Activated naive CD4-positive, alpha-beta T cell treated with anti-CD3 and anti-CD28 coated beads, Interleukin-2, amount 50 U/mL, for 72 hours (primary cell): ENCODE results near the gene IL37. TPM values are rescaled to one million over a fixed set of nuclear protein-coding genes. Genes with fewer than 3 reads are reported as not detected.
"Not testable (repeated sequence)": the region's sequence is repeated elsewhere in the genome, so short reads cannot be mapped to it uniquely, and the experiment has no call there.

Source experiments
- ATAC-seq, 2 donors: fragments of 150-1000 bp; cut with Tn5 transposase; 2 replicates each; pipeline ENCODE4 v1.10.0; 2021; ENCODE audit warnings: mild to moderate bottlenecking in 2 of 2, moderate library complexity in 2 of 2
- DNase-seq, 2 donors: peaks; one replicate each; pipeline ENCODE4 v3.0.0; 2021 to 2022; ENCODE audit warnings: low spot score in 2 of 2
- H3K27ac Mint-ChIP-seq, 2 donors: one replicate each; pipeline ENCODE4 v1.8.0; 2022; ENCODE audit warnings: mild to moderate bottlenecking in 2 of 2, mixed read lengths in 2 of 2
- H3K36me3 Mint-ChIP-seq, 2 donors: one replicate each; pipeline ENCODE4 v1.8.0; 2022; ENCODE audit warnings: mixed read lengths in 2 of 2
- H3K9me3 Mint-ChIP-seq, 2 donors: one replicate each; pipeline ENCODE4 v1.8.0; 2022; ENCODE audit warnings: mixed read lengths in 2 of 2
- total RNA-seq, 2 donors: library from RNA; stranded (reverse); gene quantifications; one replicate each; pipeline ENCODE4 v1.2.3, GENCODE V29; 2022

Gene IL37
- total RNA-seq, 2 donors from 2014 or later, result 0.32 TPM; not detected in 1

GRCh38 chr2:112912403-112912802, 1.4 kb downstream of the IL37 start:
- DNase-seq, result no peak
- H3K36me3 Mint-ChIP-seq, result peaks cover 0 to 6% of the 10 kb centered on the region in 2 donors
- peaks cover 6 to 10% of the 10 kb centered on the region in 2 donors for H3K9me3 Mint-ChIP-seq
- ATAC-seq, result no peak
- H3K27ac Mint-ChIP-seq, result no peak overlapping the region

- no peaks in the 10 kb centered on the region for H3K36me3 Mint-ChIP-seq
- ATAC-seq (peak; percentile 34 to 60), DNase-seq (no peak)
- H3K9me3 Mint-ChIP-seq, result no peaks in the 10 kb centered on the region
- peak overlapping the region in 1 of 2 donors; percentile 13 for H3K27ac Mint-ChIP-seq
These were observed 4.6 kb downstream of the IL37 start for GRCh38 chr2:112915300-112916144.

GRCh38 chr2:112916145-112916571, 5.2 kb downstream of the IL37 start:
- H3K27ac Mint-ChIP-seq, result peak overlapping the region; percentile 16 to 72
- no peaks in the 10 kb centered on the region for H3K9me3 Mint-ChIP-seq
- ATAC-seq (peak; percentile 49 to 79), DNase-seq (peak in 1 of 2 donors; percentile 14)
- no peaks in the 10 kb centered on the region for H3K36me3 Mint-ChIP-seq

GRCh38 chr2:112916625-112917247, 5.8 kb downstream of the IL37 start:
- H3K9me3 Mint-ChIP-seq, result no peaks in the 10 kb centered on the region
- peak overlapping the region; percentile 16 to 72 for H3K27ac Mint-ChIP-seq
- DNase-seq, result no peak
- peak; percentile 57 to 85 for ATAC-seq
- no peaks in the 10 kb centered on the region for H3K36me3 Mint-ChIP-seq

GRCh38 chr2:112917856-112918255, 6.9 kb downstream of the IL37 start:
- ATAC-seq, result no peak
- Mint-ChIP-seq H3K9me3 (no peaks in the 10 kb centered on the region), H3K36me3 (no peaks in the 10 kb centered on the region), H3K27ac (no peak overlapping the region)
- no peak for DNase-seq

GRCh38 chr2:112918256-112918655, 7.3 kb downstream of the IL37 start:
- H3K36me3 Mint-ChIP-seq, result no peaks in the 10 kb centered on the region
- ATAC-seq, result no peak
- H3K27ac Mint-ChIP-seq, result no peak overlapping the region
- H3K9me3 Mint-ChIP-seq, result no peaks in the 10 kb centered on the region
- no peak for DNase-seq

GRCh38 chr2:112919086-112919485, 8.1 kb downstream of the IL37 start:
- Mint-ChIP-seq H3K9me3 (no peaks in the 10 kb centered on the region), H3K27ac (no peak overlapping the region), H3K36me3 (no peaks in the 10 kb centered on the region)
- DNase-seq (no peak), ATAC-seq (no peak)

GRCh38 chr2:112920923-112921532, 10.1 kb downstream of the IL37 start:
- no peak overlapping the region for H3K27ac Mint-ChIP-seq
- no peak for DNase-seq
- peak; percentile 22 to 35 for ATAC-seq

GRCh38 chr2:112921982-112922381, 11.0 kb downstream of the IL37 start:
- H3K36me3 Mint-ChIP-seq, result no peaks in the 10 kb centered on the region
- no peak for ATAC-seq
- H3K9me3 Mint-ChIP-seq, result no peaks in the 10 kb centered on the region
- no peak for DNase-seq
- no peak overlapping the region for H3K27ac Mint-ChIP-seq

More at GRCh38 chr2:112920923-112921532, 10.1 kb downstream of the IL37 start:
- Mint-ChIP-seq H3K9me3 (no peaks in the 10 kb centered on the region), H3K36me3 (no peaks in the 10 kb centered on the region)

GRCh38 chr2:112923237-112923966, 12.4 kb downstream of the IL37 start:
- no peaks in the 10 kb centered on the region for H3K9me3 Mint-ChIP-seq
- H3K27ac Mint-ChIP-seq, result no peak overlapping the region
- no peak for DNase-seq
- H3K36me3 Mint-ChIP-seq, result no peaks in the 10 kb centered on the region
- ATAC-seq, result peak in 1 of 2 donors; percentile 32

GRCh38 chr2:112923967-112924338, 13.0 kb downstream of the IL37 start:
- no peaks in the 10 kb centered on the region for H3K9me3 Mint-ChIP-seq
- DNase-seq, result no peak
- ATAC-seq, result no peak
- no peak overlapping the region for H3K27ac Mint-ChIP-seq
- H3K36me3 Mint-ChIP-seq, result no peaks in the 10 kb centered on the region

- no peak overlapping the region for H3K27ac Mint-ChIP-seq
- ATAC-seq, result no peak
These were observed 13.4 kb downstream of the IL37 start for GRCh38 chr2:112924360-112924759.

GRCh38 chr2:112924821-112925220, 13.9 kb downstream of the IL37 start:
- no peaks in the 10 kb centered on the region for H3K36me3 Mint-ChIP-seq
- no peak overlapping the region for H3K27ac Mint-ChIP-seq
- no peaks in the 10 kb centered on the region for H3K9me3 Mint-ChIP-seq
- DNase-seq (no peak), ATAC-seq (no peak)

More at GRCh38 chr2:112924360-112924759, 13.4 kb downstream of the IL37 start:
- Mint-ChIP-seq H3K9me3 (no peaks in the 10 kb centered on the region), H3K36me3 (no peaks in the 10 kb centered on the region)
- no peak for DNase-seq

GRCh38 chr2:112926707-112927106, 15.7 kb downstream of the IL37 start:
- no peak for DNase-seq
- Mint-ChIP-seq H3K9me3 (no peaks in the 10 kb centered on the region), H3K36me3 (no peaks in the 10 kb centered on the region)

GRCh38 chr2:112927745-112928144, 16.8 kb downstream of the IL37 start:
- Mint-ChIP-seq H3K9me3 (no peaks in the 10 kb centered on the region), H3K36me3 (no peaks in the 10 kb centered on the region), H3K27ac (no peak overlapping the region)
- ATAC-seq, result no peak
- DNase-seq, result no peak

More at GRCh38 chr2:112926707-112927106, 15.7 kb downstream of the IL37 start:
- ATAC-seq, result no peak
- H3K27ac Mint-ChIP-seq, result no peak overlapping the region

- no peaks in the 10 kb centered on the region for H3K9me3 Mint-ChIP-seq
- DNase-seq, result no peak
- H3K36me3 Mint-ChIP-seq, result no peaks in the 10 kb centered on the region
- ATAC-seq, result no peak
- no peak overlapping the region for H3K27ac Mint-ChIP-seq
These were observed 22.3 kb downstream of the IL37 start for GRCh38 chr2:112933261-112933660.

GRCh38 chr2:112934117-112934516, 23.2 kb downstream of the IL37 start:
- ATAC-seq, H3K9me3 Mint-ChIP-seq, H3K36me3 Mint-ChIP-seq, H3K27ac Mint-ChIP-seq, DNase-seq: not testable (repeated sequence)
